ENCODE measurements around the gene MLLT3. TPM values are rescaled to one million over a fixed set of nuclear protein-coding genes. Genes with fewer than 3 reads are reported as not detected.

The MLLT3 gene
- total RNA-seq, 1 donor from 2014 or later, result 35.1 TPM

- no peaks in the 10 kb centered on the region for H3K27me3 ChIP-seq (ENCODE audit: insufficient read depth, low read length)
- Mint-ChIP-seq H3K4me3 (ENCODE audit: unreplicated experiment) (no peak overlapping the region), H3K27ac (ENCODE audit: unreplicated experiment) (no peak overlapping the region), H3K36me3 (ENCODE audit: low read depth, unreplicated experiment) (no peaks in the 10 kb centered on the region), H3K9me3 (ENCODE audit: unreplicated experiment) (no peaks in the 10 kb centered on the region), H3K27me3 (ENCODE audit: low read depth, unreplicated experiment) (no peaks in the 10 kb centered on the region), H3K4me1 (ENCODE audit: low read depth, unreplicated experiment) (peaks cover 6% of the 10 kb centered on the region)
- no peak overlapping the region for H3K9ac ChIP-seq (ENCODE audit: low read length)
- peaks cover 3% of the 10 kb centered on the region for H4K20me1 ChIP-seq (ENCODE audit: insufficient read depth, low read length)
- no peak overlapping the region for H3K27ac ChIP-seq (ENCODE audit: low read depth, low read length)
- DNase-seq (ENCODE audit: low read depth), result no peak
- FAIRE-seq, result no peak
- no peaks in the 10 kb centered on the region for H3K9me3 ChIP-seq (ENCODE audit: insufficient read depth, low read depth, low read length)
- no peaks in the 10 kb centered on the region for H3K4me1 ChIP-seq (ENCODE audit: insufficient read depth, low read length)
- no peak overlapping the region for H3K4me3 ChIP-seq (ENCODE audit: insufficient read depth, low read depth, low read length)
- H3K4me2 ChIP-seq (ENCODE audit: low read length), result no peak overlapping the region
- TF ChIP-seq CTCF (IDR thresholded peaks at IDR 0.05; ENCODE audit: insufficient read depth, low read depth, low read length) (no peak), EZH2 (IDR thresholded peaks at IDR 0.05; ENCODE audit: insufficient read depth, low read length) (no peak)
- H2AFZ ChIP-seq (ENCODE audit: low read depth, low read length), result no peak overlapping the region
- no peaks in the 10 kb centered on the region for H3K36me3 ChIP-seq (ENCODE audit: insufficient read depth, low read length)
- H3K79me2 ChIP-seq (ENCODE audit: insufficient read depth, low read length), result no peaks in the 10 kb centered on the region
These were observed 149.8 kb downstream of the MLLT3 start for GRCh38 chr9:20472342-20473045.

GRCh38 chr9:20466328-20467008, 155.8 kb downstream of the MLLT3 start:
- H3K36me3 Mint-ChIP-seq (ENCODE audit: low read depth, unreplicated experiment), result no peaks in the 10 kb centered on the region
- Histone ChIP-seq H2AFZ (ENCODE audit: low read depth, low read length) (no peak overlapping the region), H3K27me3 (ENCODE audit: insufficient read depth, low read length) (no peaks in the 10 kb centered on the region), H3K27ac (ENCODE audit: low read depth, low read length) (no peak overlapping the region), H4K20me1 (ENCODE audit: insufficient read depth, low read length) (no peaks in the 10 kb centered on the region), H3K36me3 (ENCODE audit: insufficient read depth, low read length) (no peaks in the 10 kb centered on the region), H3K79me2 (ENCODE audit: insufficient read depth, low read length) (no peaks in the 10 kb centered on the region), H3K9me3 (ENCODE audit: insufficient read depth, low read depth, low read length) (no peaks in the 10 kb centered on the region), H3K9ac (ENCODE audit: low read length) (no peak overlapping the region), H3K4me2 (ENCODE audit: low read length) (no peak overlapping the region), H3K4me1 (ENCODE audit: insufficient read depth, low read length) (no peaks in the 10 kb centered on the region), H3K4me3 (ENCODE audit: insufficient read depth, low read depth, low read length) (no peak overlapping the region)
- H3K4me1 Mint-ChIP-seq (ENCODE audit: low read depth, unreplicated experiment), result peaks cover 2% of the 10 kb centered on the region
- H3K27ac Mint-ChIP-seq (ENCODE audit: unreplicated experiment), result no peak overlapping the region
- TF ChIP-seq CTCF (IDR thresholded peaks at IDR 0.05; ENCODE audit: insufficient read depth, low read depth, low read length), result no peak
- TF ChIP-seq EZH2 (IDR thresholded peaks at IDR 0.05; ENCODE audit: insufficient read depth, low read length), result no peak
- H3K27me3 Mint-ChIP-seq (ENCODE audit: low read depth, unreplicated experiment), result no peaks in the 10 kb centered on the region
- H3K9me3 Mint-ChIP-seq (ENCODE audit: unreplicated experiment), result no peaks in the 10 kb centered on the region
- DNase-seq (ENCODE audit: low read depth), result no peak
- H3K4me3 Mint-ChIP-seq (ENCODE audit: unreplicated experiment), result no peak overlapping the region
- no peak for FAIRE-seq

GRCh38 chr9:20464242-20464641, 158.1 kb downstream of the MLLT3 start:
- no peak for FAIRE-seq
- H3K27me3 ChIP-seq (ENCODE audit: insufficient read depth, low read length), result no peaks in the 10 kb centered on the region

More at GRCh38 chr9:20464242-20464641, 158.1 kb downstream of the MLLT3 start:
- no peak overlapping the region for H3K4me3 Mint-ChIP-seq (ENCODE audit: unreplicated experiment)
- Histone ChIP-seq H4K20me1 (ENCODE audit: insufficient read depth, low read length) (peaks cover 3% of the 10 kb centered on the region), H3K4me3 (ENCODE audit: insufficient read depth, low read depth, low read length) (no peak overlapping the region), H3K27ac (ENCODE audit: low read depth, low read length) (no peak overlapping the region), H3K36me3 (ENCODE audit: insufficient read depth, low read length) (no peaks in the 10 kb centered on the region), H3K79me2 (ENCODE audit: insufficient read depth, low read length) (no peaks in the 10 kb centered on the region), H3K4me2 (ENCODE audit: low read length) (no peak overlapping the region), H3K9ac (ENCODE audit: low read length) (no peak overlapping the region), H3K4me1 (ENCODE audit: insufficient read depth, low read length) (no peaks in the 10 kb centered on the region), H3K9me3 (ENCODE audit: insufficient read depth, low read depth, low read length) (no peaks in the 10 kb centered on the region), H2AFZ (ENCODE audit: low read depth, low read length) (no peak overlapping the region)
- peaks cover 2% of the 10 kb centered on the region for H3K4me1 Mint-ChIP-seq (ENCODE audit: low read depth, unreplicated experiment)
- no peak for DNase-seq (ENCODE audit: low read depth)
- no peak for TF ChIP-seq EZH2 (IDR thresholded peaks at IDR 0.05; ENCODE audit: insufficient read depth, low read length)
- no peak for TF ChIP-seq CTCF (IDR thresholded peaks at IDR 0.05; ENCODE audit: insufficient read depth, low read depth, low read length)
- no peak overlapping the region for H3K27ac Mint-ChIP-seq (ENCODE audit: unreplicated experiment)
- no peaks in the 10 kb centered on the region for H3K9me3 Mint-ChIP-seq (ENCODE audit: unreplicated experiment)
- H3K36me3 Mint-ChIP-seq (ENCODE audit: low read depth, unreplicated experiment), result no peaks in the 10 kb centered on the region
- no peaks in the 10 kb centered on the region for H3K27me3 Mint-ChIP-seq (ENCODE audit: low read depth, unreplicated experiment)
